ENCODE measurements around the gene SPEN. TPM values are rescaled to one million over a fixed set of nuclear protein-coding genes. Genes with fewer than 3 reads are reported as not detected.

SPEN gene
- total RNA-seq, 1 donor from 2014 or later: 33.5 TPM

- peaks cover 25% of the 10 kb centered on the region for H3K36me3 Mint-ChIP-seq (ENCODE audit: low read depth, unreplicated experiment)
- no peaks in the 10 kb centered on the region for H3K9me3 Mint-ChIP-seq (ENCODE audit: unreplicated experiment)
- DNase-seq (ENCODE audit: low spot score): no peak
- TF ChIP-seq CTCF (IDR thresholded peaks at IDR 0.05; ENCODE audit: unreplicated experiment): no peak
- peaks cover 18% of the 10 kb centered on the region for H3K27me3 Mint-ChIP-seq (ENCODE audit: unreplicated experiment)
- H3K4me1 Mint-ChIP-seq (ENCODE audit: unreplicated experiment): no peaks in the 10 kb centered on the region
- H3K27ac Mint-ChIP-seq (ENCODE audit: unreplicated experiment): no peak overlapping the region
- H3K4me3 Mint-ChIP-seq (ENCODE audit: unreplicated experiment): no peak overlapping the region
These were observed 97.7 kb downstream of the SPEN start for GRCh38 chr1:15945011-15945831.

- Mint-ChIP-seq H3K27me3 (ENCODE audit: unreplicated experiment) (peaks cover 17% of the 10 kb centered on the region), H3K4me1 (ENCODE audit: unreplicated experiment) (peaks cover 3% of the 10 kb centered on the region), H3K36me3 (ENCODE audit: low read depth, unreplicated experiment) (peaks cover 25% of the 10 kb centered on the region), H3K27ac (ENCODE audit: unreplicated experiment) (no peak overlapping the region), H3K4me3 (ENCODE audit: unreplicated experiment) (no peak overlapping the region), H3K9me3 (ENCODE audit: unreplicated experiment) (no peaks in the 10 kb centered on the region)
- no peak for DNase-seq (ENCODE audit: low spot score)
- TF ChIP-seq CTCF (IDR thresholded peaks at IDR 0.05; ENCODE audit: unreplicated experiment): no peak
These were observed 98.4 kb downstream of the SPEN start for GRCh38 chr1:15945832-15946448.

- H3K4me1 Mint-ChIP-seq (ENCODE audit: unreplicated experiment): peaks cover 10% of the 10 kb centered on the region
- H3K36me3 Mint-ChIP-seq (ENCODE audit: low read depth, unreplicated experiment): peaks cover 25% of the 10 kb centered on the region
- peaks cover 17% of the 10 kb centered on the region for H3K27me3 Mint-ChIP-seq (ENCODE audit: unreplicated experiment)
- TF ChIP-seq CTCF (IDR thresholded peaks at IDR 0.05; ENCODE audit: unreplicated experiment): no peak
- no peaks in the 10 kb centered on the region for H3K9me3 Mint-ChIP-seq (ENCODE audit: unreplicated experiment)
- no peak overlapping the region for H3K27ac Mint-ChIP-seq (ENCODE audit: unreplicated experiment)
- no peak for DNase-seq (ENCODE audit: low spot score)
- H3K4me3 Mint-ChIP-seq (ENCODE audit: unreplicated experiment): no peak overlapping the region
These were observed 99.3 kb downstream of the SPEN start for GRCh38 chr1:15946571-15947381.

- H3K27me3 Mint-ChIP-seq (ENCODE audit: unreplicated experiment): peaks cover 16% of the 10 kb centered on the region
- H3K9me3 Mint-ChIP-seq (ENCODE audit: unreplicated experiment): no peaks in the 10 kb centered on the region
- no peak overlapping the region for H3K4me3 Mint-ChIP-seq (ENCODE audit: unreplicated experiment)
- no peak for DNase-seq (ENCODE audit: low spot score)
- H3K36me3 Mint-ChIP-seq (ENCODE audit: low read depth, unreplicated experiment): peaks cover 21% of the 10 kb centered on the region
- peaks cover 18% of the 10 kb centered on the region for H3K4me1 Mint-ChIP-seq (ENCODE audit: unreplicated experiment)
- no peak for TF ChIP-seq CTCF (IDR thresholded peaks at IDR 0.05; ENCODE audit: unreplicated experiment)
- H3K27ac Mint-ChIP-seq (ENCODE audit: unreplicated experiment): no peak overlapping the region
These were observed 100.0 kb downstream of the SPEN start for GRCh38 chr1:15947382-15948090.
